NCI-H2029 (cell line): Measurements from ENCODE around the gene MRPL51.
"Not testable (repeated sequence)": the region's sequence is repeated elsewhere in the genome, so short reads cannot be mapped to it uniquely, and the experiment has no call there.

Experiments
- DNase-seq: peaks from one replicate; lab custom pipeline; 2025; lab: John Stamatoyannopoulos, UW

MRPL51 gene

DNA sequence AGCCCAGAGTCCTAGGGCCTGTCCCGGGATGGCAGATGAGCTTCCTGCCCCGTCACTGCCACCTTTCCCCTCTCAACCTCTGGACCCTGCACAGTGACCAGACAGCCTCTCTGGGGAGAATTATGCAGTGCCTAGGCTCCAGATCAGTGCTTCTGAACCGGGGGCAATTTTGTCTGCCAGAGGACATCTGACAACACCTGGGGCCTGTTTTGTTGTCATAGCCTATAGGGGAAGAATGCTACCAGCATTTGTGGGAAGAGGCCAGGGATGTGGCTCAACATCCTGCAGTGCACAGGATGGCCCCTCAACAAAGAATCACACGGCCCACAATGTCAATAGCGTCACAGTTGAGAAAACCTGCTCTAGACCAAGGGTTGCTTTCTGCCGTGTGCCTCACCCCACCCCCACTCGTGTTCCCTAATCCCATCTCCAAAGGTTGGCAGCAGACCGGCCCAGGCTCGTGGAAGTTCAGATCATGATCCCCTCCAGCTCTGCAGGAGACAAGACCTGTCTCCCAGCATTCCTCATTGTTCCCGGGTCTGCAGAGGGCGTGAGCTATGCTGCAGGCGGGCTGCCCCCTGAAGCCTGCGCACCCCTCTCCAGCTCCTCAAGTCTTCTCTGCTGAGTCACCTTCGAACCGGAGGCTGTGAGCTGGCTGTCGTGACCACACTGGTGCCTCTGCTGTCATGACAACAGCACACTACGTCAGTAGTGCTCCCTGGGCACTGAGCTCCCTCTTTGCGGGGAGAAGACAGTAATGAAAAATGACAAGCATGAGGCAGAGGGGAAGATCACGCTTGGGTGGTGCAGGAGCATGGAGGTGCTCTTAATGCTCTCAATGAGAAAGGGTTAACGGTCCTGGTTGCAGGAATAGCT is 39.2 kb upstream of the MRPL51 start:
- DNase-seq: peak; percentile 68

GRCh38 chr12:6530576-6531260 is 37.7 kb upstream of the MRPL51 start:
- no peak for DNase-seq

GRCh38 chr12:6529291-6529737 is 36.3 kb upstream of the MRPL51 start:
- no peak for DNase-seq

- no peak for DNase-seq
Observed at GRCh38 chr12:6528539-6529235, 35.6 kb upstream of the MRPL51 start.

GRCh38 chr12:6527711-6528110 is 34.6 kb upstream of the MRPL51 start:
- no peak for DNase-seq

DNA sequence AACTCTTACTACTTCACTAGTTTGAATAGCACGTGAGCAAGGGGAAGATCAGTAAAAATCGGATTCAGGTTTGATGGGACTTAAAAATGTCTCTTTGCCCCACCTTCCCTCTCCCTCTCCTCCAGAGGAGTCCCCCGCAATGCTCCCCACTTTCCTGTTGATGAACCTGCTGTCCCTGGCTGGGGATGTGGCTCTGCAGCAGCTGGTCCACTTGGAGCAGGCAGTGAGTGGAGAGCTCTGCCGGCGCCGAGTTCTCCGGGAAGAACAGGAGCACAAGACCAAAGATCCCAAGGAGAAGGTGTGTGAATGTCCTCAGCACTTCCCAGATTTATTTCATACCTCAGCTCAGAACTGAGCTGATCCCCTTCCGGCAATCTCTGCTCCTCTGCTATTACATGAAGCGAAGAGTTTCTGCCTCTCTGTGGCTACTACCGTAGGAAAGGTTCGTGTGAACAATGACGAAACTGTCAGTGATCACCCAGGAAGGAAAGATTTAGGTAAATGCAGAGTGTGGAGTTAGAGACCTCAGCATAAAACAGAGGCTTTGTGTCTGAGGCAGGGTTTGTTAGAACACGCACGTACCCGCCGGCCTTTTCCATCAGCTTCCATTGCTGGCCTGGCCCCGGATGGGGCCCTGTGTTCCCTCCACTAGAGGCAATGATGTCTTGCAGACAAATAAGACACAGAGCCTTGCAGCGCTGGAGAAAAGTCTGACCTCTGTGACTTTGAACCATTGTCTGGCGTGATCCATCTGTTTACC is 33.9 kb upstream of the MRPL51 start:
- DNase-seq: no peak

GRCh38 chr12:6526201-6526600 is 33.1 kb upstream of the MRPL51 start:
- no peak for DNase-seq

DNA sequence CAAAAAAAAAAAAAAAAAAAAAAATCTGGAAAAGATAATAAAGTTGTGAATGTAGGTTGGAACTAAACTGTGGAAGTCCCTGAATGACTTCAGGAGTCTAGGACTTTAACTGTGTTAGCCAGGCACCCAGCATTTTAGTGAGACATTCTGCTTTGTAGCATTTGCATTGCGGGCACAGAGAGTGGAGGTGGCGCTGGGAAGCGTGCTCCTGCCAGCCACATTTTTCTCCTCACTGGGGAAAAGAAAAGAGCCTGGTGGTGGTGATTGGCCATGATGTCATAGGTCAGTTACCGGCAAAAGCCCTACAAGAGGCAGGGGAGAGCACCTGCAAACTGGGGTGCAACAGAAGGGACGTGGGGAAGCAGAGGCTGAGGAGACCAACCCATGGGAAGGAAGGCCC is 31.6 kb upstream of the MRPL51 start:
- DNase-seq: no peak

- DNase-seq: no peak
Observed at GRCh38 chr12:6523708-6524107, 30.6 kb upstream of the MRPL51 start.

DNA sequence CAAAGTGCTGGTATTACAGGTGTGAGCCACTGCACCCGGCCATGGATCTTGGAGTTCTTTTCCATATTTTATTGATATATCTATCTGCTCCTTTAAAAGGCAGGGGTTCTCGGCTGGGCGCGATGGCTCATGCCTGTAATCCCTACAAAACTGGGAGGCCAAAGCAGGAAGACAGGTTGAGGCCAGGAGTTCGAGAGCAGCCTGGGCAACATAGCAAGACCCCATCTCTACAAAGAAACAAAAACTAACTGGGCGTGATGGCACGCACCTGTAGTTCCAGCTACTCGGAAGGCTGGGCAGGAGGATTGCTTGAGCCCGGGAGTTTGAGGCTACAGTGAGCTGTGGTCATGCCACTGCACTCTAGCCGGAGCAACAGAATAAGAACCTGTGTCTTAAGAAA is 29.1 kb upstream of the MRPL51 start:
- no peak for DNase-seq

DNA sequence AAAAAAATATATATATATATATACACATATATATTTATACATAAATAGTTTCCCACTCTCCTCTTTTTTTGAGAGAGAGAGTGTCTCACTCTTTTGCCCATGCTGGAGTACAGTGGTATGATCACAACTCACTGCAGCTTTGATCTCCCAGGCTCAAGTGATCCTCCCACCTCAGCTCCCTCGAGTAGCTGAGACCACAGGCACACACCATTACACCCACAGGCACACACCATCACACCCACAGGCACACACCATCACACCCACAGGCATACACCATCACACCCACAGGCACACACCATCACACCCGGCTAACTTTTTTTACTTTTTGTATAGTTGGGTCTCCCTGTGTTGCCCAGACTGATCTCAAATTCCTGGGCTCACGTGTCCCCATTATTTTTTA is 27.1 kb upstream of the MRPL51 start:
- no peak for DNase-seq

DNA sequence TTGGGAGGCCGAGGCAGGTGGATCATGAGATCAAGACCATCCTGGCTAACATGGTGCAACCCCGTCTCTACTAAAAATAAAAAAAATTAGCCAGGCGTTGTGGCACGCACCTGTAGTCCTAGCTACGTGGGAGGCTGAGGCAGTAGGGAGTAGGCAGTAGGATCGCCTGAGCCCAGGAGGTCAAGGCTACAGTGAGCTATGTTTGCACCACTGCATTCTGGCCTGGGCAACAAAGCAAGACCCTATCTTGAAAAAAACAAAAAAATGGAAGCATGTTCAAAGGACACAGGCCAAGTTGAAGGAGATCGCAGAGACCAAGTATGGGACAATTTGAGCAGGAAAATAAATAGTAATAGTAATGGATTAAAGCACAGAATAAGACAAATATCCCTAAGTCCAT is 15.0 kb upstream of the MRPL51 start:
- no peak for DNase-seq

DNA sequence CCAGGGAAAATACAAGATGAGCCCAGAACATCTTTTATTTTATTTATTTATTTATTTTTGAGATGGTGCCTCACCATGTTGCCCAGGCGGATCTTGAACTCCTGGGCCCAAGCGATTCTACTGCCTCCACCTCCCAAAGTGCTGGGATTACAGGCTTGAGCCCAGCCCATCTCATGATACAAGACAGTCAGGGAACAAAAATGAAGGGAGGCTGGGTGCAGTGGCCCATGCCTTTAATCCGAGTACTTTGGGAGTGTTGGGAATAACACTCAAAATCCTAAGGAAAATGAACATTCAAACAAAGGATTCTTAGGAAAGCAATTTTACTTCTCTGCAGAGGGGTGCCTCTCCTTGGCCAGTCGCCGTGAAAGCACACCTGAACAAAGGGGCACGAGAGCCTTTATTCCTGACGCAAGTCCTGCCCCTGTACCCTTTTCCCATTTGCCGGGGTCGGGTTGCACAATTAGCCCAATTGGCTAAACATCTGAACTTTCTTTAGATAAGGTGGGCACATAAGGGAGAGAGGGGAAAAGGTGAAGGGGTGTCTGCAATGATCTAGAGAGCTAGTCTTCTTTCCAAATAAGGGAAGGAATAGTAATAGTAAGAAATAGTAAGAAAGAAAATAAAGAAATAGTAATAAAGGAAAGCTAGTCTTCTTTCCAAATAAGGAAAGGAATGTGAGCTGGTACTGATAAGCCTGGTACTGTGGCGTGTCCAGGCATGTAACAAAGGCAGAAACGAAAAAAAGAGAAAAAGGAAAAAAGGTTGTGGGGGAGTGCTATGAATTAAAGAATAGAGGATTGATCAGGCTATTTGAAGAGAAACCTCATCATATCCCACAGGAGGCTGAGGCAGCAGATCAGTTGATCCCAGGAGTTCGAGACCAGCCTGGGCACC is 14.3 kb upstream of the MRPL51 start:
- no peak for DNase-seq

- no peak for DNase-seq
Observed at GRCh38 chr12:6500466-6500865, 7.4 kb upstream of the MRPL51 start.

DNA sequence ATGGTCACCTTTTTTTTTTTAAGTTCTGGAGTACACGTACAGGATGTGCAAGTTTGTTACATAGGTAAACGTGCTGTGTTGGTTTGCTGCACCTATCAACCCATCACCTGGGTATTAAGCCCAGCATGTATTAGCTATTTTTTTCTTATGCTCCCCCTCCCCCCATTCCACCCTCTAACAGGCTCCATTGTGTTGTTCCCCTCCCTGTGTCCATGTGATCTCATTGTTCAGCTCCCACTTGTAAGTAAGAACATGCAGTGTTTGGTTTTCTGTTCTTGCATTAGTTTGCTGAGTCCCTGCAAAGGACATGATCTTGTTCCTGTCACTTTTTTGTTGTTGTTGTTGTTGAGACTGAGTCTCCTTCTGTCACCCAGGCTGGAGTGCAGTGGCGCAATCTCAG is 4.2 kb upstream of the MRPL51 start:
- DNase-seq: not testable (repeated sequence)

GRCh38 chr12:6494968-6495367 is 1.9 kb upstream of the MRPL51 start:
- DNase-seq: no peak

GRCh38 chr12:6494258-6494743 is 1.2 kb upstream of the MRPL51 start:
- no peak for DNase-seq

DNA sequence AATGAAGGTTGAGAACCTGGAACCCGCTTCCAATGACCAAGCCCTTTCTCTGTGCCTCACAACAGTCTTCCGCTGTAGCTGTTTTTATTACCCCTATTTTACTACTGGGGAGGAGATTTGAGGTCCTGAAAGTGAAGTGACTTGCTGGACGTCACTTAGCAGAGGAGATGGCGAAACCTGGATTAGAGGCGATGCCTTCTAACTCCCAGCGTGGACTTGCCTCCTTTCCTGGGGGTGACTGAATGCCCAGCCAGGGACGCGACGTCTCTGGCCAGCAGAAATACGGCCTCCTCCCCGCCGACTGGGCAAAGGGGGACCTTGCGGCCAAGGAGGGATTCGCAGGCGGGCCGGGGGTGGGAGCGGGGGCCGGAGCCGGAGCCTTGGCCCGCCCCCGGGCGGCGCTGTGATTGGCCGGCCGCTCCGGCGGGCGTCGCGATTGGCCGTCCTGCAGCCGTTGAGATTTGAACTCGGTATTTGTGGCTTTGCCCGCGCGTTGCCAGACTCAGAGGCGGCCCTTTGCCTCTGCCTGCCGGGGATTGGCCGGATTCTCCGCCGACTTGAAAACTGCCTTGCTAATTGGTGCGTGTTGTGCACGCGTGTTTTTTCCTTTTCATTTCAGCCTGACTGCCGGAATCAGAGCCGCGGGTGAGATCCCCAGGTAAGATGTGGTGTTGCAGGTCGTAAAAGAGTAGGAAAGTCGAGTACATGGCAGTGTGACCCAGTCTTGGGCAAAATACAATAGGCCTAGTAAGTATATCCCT is 615 bp upstream of the MRPL51 start, which contains the start of gene NCAPD2:
TSS of gene NCAPD2 (plus strand) at position 606 of the 761 bp plus-strand sequence. CDS start 997 bp downstream, outside the sequence.
- peak; percentile 93 for DNase-seq

- DNase-seq: not testable (repeated sequence)
Observed at GRCh38 chr12:6490673-6491072, 2.4 kb downstream of the MRPL51 start.

- DNase-seq: no peak
Observed at GRCh38 chr12:6489449-6489848, 3.6 kb downstream of the MRPL51 start.
